RCC 7860 (cell line): ENCODE results near the gene BCL2L11.

Source experiments
- DNase-seq: peaks from one replicate; pipeline ENCODE4 v3.0.0-alpha.2; 2015; ENCODE audit warnings: low spot score
- FAIRE-seq: peaks from 2 replicates; lab custom pipeline; 2012; peaks lifted over from hg19 to GRCh38; lab: Jason Lieb, UNC

Gene BCL2L11

DNA sequence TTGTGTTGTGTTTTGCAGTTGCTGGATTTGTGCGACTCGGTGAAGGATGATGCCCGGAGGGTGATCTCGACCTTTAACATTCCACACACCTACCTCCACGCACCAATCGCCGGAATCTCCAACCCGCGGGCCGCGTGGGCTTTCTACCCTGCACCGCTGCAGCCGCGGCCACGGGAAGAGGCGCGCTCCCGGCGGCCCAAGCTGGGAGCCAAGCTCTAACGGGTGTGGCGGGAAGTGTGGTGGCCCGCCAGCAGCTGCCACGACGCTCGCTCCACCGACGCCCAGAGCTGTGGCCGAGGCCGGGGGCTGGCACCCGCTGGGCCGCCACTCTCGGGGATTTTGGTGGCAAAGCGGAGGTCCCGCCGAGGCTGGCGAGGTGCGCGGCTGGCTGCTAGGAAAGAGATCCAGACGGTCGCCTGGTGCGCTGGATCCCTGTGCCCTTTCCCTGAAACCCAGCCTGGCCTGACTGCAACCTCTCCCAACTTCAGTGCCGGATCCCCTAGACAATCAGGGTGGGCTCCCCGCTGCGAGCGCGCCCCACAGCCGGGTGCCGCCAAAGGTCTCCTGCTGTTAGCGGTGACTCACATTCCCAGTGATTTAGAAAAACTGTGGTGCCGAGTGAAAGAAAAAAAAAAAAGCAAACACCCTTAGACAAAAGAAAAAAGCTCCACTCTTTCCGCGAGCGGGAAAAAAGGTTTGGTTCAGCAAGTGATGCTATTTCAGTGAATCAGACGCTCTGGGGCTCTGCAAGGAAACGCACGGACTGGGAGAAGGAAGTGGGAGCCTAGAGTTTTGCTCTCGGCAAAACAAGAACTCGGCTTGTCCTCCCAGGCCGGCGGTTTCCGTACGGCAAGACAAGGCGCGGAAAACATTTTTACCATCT lies 2.9 kb upstream of the BCL2L11 start:
- DNase-seq = no peak
- FAIRE-seq = no peak

DNA sequence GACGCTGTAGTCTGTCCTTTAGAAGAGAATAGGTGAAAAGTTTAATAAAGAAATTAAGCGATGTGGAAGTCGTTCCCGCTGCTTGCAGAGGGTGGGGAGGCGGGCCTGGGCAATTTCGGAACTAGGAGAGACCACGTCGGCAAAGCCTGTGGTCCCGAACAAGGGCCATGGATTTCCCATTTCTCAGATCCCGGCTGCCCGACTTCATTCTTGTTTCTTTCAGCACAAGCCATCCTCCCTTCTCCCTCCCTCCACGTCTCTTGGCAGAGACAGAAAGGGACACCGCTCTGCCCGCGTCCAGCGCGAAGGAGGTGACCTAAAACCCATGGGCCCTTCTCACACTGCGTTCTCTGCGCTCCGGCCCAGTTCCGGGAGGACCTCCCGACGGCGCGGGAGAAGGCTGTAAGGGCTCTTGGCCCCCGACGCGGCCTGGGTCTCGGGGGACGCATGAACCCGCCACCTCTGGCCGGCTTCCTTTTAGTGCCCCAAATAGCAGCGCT lies 2.2 kb upstream of the BCL2L11 start:
- DNase-seq (no peak), FAIRE-seq (no peak)

DNA sequence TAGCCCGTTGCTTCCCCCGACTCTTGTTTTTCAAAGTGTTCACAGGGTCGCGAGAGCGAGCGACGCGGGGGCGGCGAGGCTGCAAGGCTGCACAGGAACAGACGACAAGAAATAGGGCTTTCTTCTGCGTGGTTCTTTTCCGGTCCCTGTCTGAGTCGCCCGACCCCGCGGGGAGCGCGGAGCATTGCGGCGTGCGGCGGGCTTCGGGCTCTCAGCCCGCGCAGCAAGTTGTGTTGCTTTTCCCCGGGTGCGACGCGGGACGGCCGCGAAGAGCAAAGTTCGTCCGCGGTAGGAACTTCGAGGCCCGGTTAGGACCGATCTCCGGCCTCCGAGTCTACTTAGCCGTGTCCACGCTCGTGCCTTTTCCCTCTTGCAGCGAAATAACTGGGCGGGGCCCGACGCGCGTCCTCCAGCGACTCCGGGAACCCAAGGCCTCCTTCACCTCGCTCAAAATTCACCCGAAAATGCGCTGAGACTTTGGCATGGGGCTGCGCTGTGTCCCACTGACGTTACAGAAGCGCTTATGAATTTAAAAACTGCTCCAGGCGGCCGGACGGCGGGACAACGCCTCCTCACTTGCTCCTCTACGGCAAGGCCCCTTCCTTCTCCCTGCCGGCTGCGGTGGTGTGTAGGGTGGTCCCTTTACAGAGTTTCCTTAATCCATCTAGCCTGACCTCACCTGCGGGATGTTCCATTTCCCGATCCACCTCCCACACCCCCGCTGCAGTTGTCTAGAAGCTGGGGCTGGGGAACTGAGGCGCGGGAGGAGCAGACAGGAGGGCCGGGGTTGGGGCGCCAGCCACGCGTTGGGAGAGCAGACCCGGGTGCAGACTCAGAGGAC lies 1.5 kb upstream of the BCL2L11 start:
- DNase-seq (no peak), FAIRE-seq (no peak)

DNA sequence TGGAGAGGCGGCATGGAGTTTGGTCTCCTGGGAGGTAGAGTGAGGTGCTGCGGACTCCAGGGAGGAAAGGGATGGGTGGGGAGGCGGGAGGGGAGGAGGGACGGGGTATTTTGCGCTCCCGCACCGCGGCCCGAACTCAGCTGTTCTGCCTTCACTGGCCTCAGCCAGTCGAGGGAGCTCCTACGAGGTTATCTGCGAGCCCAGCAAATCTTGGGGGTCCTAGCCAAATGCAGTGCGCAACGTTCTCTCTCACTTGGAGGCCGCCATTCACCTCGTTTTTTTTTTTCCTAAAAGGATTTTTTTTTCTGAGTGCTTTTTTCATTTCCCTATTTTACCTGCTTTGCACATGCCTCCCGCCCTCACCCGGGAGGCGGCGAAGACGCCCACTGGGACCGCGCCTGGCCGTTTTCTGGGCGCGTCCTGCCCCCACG lies 877 bp upstream of the BCL2L11 start:
- no peak for FAIRE-seq

DNA sequence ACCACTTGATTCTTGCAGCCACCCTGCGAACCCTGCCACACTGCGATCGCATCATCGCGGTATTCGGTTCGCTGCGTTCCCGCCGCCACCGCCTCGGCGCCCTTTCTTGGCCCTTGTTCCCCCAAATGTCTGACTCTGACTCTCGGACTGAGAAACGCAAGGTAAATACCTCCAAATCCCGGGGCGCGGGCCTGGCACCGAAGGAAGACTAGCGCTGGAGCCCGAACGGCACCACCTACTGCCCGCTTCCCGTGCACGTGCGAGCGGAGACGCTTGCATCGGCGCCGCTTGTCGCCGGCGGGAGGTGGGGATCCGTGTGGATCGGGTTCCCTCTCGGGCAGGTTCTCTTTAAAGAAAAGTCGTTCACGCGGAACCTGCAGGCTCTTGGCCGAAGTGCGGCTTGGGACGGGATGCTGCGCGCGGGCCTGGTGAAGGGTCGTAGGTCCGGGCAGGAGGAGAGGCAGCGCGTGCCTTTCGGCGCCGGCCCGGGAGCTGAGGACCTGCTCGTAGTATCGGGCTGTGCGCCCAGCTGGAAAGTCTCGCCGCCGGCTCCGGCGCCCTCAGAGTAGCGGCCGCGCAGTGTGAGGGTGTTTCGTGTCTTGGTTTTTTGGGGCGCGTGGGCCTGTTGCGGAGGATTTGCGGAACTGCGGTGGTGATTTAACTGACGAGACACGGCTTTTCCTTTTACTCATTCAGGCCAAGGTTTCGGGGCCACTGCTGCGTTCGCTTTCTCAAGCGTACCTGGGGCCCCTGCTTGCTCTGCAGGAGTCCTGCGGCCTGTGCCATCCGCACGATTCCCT lies 514 bp downstream of the BCL2L11 start:
- FAIRE-seq (no peak), DNase-seq (no peak)

More for the DNA sequence above, 877 bp upstream of the BCL2L11 start:
- DNase-seq = no peak

DNA sequence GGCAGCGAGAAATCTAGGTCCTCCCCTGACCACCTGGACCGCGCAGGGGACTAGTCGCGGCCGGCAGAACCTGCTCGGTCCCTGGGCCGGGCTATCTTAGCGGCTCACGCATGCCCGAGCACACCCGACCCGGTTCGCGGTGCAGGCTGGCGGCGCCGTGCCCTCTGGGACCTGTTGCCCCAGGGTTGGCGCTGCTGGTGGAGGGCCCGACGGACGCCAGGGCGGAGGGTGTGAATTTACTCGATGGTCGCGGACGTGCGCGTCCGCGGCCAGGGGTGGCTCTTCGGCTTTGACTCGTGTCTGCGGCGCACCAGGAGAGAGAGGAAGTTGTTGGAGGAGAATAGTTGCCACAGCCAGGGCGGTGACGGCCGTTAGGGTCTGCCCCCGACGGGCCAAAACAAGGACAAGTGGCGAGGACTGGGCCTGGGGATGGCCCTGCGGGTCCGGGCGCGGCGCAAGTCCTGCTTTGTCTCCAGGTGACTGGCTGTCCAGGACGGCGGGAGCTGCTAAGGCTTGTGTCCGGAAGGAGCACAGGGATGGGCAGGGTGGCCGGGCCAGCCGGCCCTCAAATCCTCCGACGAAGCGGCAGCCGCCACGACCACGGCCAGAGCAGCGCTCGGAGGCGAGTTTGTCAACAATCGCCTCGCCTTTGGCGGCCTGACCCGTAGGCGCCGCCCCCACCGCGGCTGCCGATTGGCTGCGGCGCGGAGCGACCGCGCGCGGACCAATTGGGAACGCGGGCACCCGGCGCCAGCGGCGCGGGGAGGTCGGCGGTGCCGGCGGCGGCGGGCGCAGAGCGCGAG lies 1.3 kb downstream of the BCL2L11 start:
- no peak for FAIRE-seq
- peak; percentile 69 for DNase-seq

DNA sequence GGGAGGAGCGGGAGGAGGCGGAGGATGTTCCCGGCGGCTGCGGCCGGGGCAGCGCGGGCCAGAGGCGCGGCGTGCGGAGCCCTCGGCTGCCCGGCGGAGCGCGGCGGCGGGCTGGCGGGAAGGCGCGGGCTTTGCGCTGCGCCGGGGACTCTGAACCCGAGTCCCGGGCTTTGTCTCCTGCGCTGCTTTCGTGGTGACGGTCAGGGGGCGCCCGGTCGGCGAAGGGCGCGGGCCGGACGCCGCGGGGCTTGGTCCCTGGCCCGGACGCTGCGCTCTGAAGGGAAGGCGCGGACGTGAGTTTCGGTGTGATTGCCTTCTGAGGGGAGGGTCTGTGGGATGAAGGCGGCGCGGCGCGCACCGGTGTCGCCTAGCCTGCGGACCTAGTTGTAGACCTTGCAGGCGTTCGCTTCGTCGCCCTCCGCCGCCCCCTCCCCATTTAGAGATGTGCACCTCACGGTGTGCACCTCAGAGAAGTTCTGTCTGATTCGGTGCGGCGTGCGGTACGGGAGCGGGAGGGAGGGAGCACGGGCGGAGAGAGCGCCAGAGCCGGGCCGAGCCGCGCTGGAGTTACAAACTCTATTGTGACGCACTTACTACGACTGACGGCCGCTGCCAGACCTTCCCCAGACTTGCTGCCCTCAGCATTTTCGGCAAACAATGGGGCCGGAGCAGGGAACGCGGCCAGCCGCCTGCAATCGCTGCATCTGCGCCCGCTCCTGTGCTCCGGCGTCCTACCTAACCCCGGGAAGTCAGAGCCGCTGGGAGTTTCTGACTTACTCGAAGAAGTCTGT lies 2.1 kb downstream of the BCL2L11 start:
- FAIRE-seq = no peak
- DNase-seq = peak; percentile 65

DNA sequence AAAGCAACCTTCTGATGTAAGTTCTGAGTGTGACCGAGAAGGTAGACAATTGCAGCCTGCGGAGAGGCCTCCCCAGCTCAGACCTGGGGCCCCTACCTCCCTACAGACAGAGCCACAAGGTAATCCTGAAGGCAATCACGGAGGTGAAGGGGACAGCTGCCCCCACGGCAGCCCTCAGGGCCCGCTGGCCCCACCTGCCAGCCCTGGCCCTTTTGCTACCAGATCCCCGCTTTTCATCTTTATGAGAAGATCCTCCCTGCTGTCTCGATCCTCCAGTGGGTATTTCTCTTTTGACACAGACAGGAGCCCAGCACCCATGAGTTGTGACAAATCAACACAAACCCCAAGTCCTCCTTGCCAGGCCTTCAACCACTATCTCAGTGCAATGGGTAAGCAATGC lies 3.0 kb downstream of the BCL2L11 start:
- no peak for FAIRE-seq
- no peak for DNase-seq

DNA sequence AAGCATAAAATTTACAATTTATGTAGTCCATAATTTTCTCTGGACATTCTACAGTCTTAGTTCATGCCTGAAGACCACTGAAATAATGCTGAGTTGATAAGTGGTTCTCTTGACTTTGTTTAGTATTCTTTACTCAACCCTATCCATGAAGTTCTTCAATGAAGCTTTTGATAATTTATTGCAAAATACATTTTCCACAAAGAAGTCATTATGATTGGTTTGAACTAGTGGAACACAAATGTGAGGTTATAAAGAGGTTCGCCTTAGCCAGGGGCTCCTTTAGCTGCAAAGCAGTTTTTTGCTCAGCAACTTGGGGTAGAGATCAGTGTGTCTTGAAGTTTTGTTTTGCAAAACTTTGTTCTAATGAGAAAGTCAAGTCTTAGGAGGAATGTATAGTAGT lies 5.9 kb downstream of the BCL2L11 start:
- no peak for DNase-seq
- no peak for FAIRE-seq

DNA sequence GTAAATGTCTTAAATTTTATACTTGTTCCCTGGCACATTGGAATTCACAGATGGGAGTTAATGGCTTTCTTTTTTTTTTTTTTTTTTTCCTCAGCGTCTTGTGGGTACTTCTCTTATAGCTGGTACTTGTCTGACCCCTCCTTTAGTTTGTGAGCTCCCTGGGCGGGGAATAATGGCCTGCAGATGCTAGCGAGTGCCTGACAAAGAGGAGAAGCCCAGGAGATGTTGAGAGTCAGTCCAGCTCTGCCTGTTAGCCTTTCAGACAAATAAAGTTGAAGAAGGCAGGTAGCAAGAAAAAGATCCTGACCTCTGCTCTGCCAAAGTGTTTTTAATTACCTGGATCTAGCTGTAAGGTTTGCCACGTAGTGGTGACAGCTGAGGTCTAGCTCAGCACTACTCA lies 6.6 kb downstream of the BCL2L11 start:
- DNase-seq = no peak
- FAIRE-seq = no peak

DNA sequence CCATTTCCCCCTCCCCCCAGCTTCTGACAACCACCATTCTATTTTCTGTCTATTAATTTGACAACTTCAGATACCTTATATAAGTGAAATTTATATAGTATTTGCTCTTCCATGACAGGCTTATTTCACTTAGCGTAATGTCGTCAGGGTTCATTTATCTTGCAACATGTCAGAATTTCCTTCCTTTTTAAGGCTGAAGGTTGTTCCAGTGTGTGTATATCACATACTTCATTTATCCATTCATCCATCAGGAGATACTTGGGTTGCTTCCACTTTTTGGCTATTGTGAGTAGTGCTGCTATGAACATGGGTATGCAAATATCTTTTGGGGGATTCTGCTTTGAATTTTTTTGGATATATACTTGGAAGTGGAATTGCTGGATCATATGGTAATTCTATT lies 7.4 kb downstream of the BCL2L11 start:
- FAIRE-seq = no peak
- DNase-seq = no peak

DNA sequence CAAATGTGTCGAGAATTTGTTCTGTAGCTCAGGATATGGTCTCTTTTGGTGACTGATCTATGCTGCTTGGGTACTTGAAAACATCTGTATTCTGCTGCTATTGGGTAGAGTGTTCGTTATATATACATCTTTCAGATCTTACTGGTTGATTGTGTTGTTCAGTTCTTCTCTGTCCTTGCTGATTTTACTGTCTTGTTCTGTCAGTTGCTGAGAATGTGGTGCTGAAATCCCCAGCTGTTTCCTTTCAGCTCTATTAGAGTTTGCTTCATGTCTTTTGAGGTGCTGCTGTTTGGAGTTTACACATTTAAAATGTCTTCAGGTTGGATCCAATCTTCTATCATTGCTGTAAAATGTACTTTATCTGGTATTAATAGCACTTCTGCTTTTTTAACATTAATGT lies 12.9 kb downstream of the BCL2L11 start:
- DNase-seq (no peak), FAIRE-seq (no peak)

DNA sequence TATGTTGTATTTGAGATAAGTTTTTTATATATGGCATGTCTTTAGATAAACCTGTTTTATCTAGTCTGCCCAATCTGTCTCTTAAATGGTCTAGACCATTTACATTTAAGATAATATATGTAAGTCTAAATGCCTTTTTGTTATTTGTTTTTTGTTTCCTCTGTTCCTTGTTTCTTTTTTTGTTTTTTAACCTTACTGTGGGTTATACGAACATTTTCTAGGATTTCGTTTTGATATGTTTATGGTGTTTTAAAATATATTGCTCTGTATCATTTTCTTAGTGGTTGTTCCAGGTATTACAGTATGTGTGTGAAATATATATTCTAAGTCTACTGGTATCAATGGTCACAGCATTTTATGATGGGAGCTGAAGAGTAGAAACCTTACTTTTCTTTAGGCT lies 13.3 kb downstream of the BCL2L11 start:
- DNase-seq (no peak), FAIRE-seq (peak; percentile 40)

DNA sequence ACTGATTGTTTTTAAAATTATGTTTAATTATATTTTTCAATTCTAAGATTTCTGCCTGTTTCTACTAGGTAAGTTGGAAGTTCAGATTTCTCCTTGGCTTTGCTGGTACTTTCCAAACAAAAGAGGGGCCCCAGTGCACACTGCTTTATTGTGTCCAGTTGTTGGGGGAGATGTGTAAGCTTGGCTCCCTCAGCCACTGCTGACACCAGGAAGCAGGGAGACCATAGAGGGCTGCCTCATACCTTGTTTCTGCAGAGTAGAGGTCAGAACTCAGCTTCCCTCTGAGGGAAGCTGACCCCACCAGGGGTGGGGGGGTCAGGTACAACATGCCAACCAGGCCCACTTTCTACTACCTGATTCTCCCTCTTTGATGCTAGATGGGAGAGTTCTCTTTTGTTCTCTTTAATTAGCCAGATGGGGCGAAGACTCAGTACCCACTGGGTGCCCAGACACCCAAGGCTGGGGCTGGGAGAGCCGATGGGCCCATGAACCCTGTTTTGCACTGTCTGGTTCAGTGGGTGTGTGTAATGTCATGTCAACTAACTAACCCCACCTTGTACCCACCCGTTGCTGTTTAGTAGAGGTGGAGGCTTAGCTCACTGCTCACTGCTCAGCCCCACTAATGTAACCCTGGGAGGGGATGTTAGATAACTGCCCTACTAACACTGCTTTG lies 14.7 kb downstream of the BCL2L11 start:
- FAIRE-seq = no peak
- no peak for DNase-seq

DNA sequence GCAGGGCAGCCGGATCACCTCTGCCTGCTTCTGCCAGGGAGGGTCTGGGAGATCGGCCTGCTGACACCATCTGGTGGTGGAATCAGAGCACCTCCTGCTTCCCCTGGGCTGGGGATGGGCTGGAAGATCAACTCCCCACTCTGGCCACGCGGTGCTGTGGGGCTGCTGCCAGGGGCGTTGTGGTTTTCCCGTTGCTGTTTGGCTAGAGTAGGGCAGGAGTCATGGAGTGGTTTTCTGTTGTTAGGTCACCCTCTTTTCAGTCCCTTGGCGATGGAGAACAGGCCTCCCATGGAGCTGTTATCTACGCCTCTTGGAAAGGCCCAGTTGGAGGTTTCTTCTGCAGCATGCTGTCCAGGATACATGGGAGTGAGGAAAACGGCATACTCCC lies 15.2 kb downstream of the BCL2L11 start:
- FAIRE-seq (no peak), DNase-seq (peak; percentile 58)

DNA sequence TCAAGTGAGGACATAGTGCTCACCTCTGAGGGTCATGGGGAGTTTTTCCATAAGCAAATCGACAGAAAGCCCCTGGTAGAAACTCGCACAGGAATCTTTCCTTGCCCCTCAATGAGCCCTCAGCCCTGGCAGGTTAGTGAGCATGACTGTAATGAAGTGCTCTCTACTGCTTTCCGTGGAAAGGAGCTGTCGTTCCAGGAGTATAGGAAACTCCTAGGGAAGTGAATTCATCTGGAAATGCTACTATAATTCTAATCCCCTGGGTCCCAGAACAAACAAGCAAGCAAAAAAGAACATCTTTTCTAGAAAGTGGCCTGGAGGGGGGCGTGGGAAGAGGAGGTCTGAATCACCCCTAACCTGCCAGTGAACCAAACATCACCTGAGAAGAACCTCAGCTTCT lies 18.1 kb downstream of the BCL2L11 start:
- FAIRE-seq (no peak), DNase-seq (no peak)

DNA sequence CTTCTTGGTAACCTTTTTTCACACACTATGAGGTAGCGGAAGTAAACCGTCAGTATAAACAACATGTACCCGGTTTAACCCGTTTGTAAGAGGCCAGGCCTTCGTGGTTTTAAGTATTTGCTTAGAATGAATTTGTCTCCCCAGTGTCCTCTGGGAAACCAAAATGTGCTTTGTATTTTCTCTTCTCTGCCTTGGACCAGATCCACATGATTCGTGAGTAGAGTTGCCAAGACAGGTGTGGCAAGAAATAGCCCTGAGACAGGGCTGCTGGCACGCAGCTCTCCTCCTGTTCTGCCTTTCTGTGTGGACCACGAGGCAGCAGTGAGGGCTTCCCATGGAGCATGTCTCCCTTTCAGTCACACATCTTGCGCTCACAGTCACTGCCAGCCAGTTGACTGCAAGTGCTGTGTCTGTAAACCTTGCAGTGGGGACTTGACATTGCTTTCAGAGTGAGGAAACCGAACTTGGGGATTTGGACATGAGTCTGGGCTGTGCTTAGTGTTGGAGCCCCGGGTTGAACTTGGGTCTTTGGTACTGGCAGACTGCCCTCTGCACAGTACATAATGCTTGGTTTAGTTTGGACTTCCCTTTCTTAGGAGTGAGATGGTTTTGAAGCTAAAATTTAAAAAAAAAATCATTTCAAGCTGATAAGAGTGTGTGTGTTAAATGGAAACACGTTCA lies 19.1 kb downstream of the BCL2L11 start:
- FAIRE-seq (no peak), DNase-seq (no peak)

DNA sequence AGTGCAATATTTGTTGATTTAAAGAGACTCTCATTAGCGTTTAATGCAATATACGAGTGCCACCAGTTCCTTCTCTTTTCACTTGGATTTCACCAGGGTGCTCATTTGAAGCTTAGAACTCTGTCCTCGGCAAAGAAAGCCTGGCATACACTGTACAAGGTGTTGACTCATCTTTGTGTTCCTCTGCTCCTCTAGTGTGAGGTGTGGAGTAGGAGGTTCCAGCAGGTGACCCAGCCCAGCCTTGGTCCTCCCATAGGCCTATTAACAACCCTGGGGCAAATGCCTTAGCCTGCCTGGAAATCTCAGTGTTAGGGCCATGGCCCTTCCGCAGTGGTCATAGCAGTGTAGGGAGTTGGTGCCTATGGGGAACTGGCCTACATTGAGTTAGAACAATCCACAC lies 20.1 kb downstream of the BCL2L11 start:
- FAIRE-seq = no peak

More for the DNA sequence above, 20.1 kb downstream of the BCL2L11 start:
- DNase-seq = no peak
